ENCODE data around the gene EHMT1.
A peak's percentile ranks its signal among the peaks of the same experiment; 100 is the strongest.
"Not testable (repeated sequence)": the region's sequence is repeated elsewhere in the genome, so short reads cannot be mapped to it uniquely, and the experiment has no call there.

EHMT1 gene

DNA sequence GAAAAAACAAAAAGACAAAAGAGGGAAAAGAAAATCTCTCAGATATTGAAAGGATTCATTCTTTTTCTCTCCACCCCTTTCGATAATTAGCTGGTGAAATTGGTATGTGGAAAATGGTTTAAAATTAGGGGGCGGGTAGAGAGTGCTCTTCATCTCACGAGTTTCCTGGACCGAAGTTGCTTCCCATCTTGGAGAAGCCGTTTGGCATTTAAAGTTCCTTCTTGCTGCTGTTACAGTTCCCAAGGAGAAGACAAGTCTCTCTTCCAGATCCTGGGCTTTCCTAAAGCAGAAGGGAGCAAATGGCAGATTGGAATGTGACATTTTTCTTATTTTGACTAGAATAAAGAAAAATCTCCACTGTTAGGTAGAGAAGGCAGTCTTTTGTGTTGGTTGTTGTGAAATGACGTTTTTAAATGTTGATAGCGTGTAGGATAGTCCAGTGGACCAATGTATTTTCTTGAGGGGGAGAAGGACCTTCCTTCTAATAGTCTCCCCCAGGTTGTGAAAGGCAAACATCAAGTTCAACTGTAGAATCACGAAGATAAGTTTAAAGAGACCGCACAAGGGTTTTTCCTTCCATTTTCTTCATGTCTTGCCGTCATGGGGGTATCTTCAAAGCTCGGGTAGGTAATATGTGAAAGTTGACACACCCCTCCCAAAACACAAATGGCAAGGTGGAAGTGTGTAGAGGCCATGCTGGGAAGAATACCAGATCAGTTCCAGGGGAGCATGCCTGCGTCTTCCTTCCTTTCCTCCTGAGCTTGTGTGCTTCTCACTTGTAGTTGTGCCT, 77.5 kb downstream of the EHMT1 start:
- no peak for DNase-seq

DNA sequence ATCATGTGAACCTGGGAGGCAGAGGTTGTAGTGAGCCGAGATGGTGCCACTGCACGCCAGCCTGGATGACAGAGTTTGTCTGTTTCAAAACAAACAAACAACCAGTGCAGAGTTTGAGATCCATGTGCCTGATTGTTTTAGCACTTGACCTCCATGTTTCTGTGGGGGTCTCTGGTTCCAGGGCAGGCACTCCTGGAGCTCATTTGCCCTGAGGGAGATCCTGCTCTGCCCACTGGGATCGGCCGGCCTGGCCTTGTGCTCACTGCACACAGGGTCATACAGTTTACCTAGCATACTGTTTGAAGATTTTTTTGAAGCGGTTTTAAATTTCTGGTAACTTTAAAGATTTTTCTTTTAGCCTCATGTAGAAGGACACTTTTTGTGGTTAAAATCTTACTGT, 78.4 kb downstream of the EHMT1 start:
- no peak for DNase-seq

GRCh38 chr9:137697832-137698231, 79.0 kb downstream of the EHMT1 start:
- no peak for DNase-seq

- DNase-seq = no peak
Observed at GRCh38 chr9:137700911-137701310, 82.1 kb downstream of the EHMT1 start.

GRCh38 chr9:137702615-137703379, 84.0 kb downstream of the EHMT1 start:
- DNase-seq = no peak

- DNase-seq = no peak
Observed at GRCh38 chr9:137703842-137704508, 85.2 kb downstream of the EHMT1 start.

- DNase-seq = peak in 1 of 4 experiments; percentile 3
Observed at GRCh38 chr9:137705443-137705863, 86.6 kb downstream of the EHMT1 start.

- DNase-seq = no peak
Observed at GRCh38 chr9:137705906-137706305, 87.1 kb downstream of the EHMT1 start.

DNA sequence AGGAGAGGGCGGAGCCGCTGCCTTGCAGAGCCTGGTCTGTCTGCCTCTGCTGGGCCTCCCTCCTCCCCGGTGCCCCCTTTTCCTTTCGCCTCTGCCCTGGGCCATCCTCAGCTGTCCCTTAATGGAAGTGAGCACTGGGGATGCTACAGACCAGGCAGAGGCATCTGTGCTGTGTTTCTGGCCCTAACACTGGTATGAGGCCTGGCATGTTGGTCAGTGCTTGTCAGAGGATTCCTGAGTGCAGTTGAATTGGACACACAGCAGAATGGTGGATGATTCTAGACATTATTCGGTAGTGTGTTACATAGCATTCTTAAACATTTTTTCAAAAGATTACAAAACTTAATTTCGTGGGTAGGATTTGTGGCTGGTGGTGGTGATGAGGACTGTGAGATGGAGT, 88.6 kb downstream of the EHMT1 start:
- DNase-seq = no peak

- DNase-seq = no peak
Observed at GRCh38 chr9:137708590-137709284, 89.9 kb downstream of the EHMT1 start.

DNA sequence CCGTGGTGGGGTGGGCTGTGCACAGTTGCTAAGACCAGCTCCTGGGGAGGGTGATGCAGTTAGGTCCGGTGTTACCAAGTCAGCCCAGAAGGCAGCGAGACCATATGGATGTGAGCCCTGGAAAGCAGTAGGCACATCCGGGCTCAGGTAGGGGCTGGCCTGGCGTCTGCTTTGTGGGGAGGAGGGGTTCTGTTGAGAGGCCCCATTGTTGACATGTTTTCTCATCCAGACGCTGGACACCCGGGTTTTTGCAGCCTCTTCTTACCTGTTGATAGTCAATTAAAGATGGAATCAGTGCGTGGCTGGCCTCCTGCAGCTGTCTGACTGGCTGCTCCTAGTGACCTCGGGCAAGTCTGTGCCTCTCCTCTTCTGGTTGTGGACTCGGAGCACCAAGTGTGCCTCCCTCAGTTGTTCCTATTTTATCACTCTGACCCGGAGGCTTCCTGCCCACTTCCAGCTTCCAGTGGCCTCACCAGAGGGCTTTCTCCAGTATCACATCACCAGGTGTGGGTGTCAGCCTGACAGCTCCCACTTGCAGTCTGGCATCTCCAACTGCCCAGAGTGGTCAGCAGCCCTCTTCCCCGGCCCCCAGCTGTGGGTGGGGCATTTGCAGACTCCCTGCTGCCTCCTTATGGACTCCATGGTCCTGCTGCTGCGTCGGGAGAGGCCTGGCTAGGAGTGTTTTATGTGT, 90.8 kb downstream of the EHMT1 start:
- DNase-seq = no peak

GRCh38 chr9:137710704-137711103, 91.9 kb downstream of the EHMT1 start:
- DNase-seq = no peak

DNA sequence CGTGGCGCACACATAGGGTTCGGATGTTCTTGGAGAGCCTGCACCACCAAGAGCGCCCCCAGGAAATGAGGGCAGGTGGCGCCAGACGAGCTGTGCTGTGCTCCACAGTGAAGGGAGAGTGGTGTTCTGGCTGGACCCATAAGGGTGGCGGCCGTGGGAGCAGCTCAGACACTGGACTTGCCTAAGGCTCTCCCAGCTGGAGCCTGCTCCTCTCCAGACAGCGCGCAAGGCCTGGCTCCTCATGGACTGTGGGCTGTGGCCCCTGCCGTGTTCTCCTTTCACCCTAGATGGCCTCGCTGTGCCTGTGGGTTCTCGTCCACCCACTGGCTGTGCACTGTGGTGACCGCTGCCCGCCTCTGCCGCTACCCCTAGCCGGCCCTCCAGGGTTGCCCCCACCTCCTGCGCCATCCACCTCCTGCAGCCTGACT, 92.9 kb downstream of the EHMT1 start:
- DNase-seq = no peak

GRCh38 chr9:137715321-137715720, 96.5 kb downstream of the EHMT1 start:
- DNase-seq = no peak

DNA sequence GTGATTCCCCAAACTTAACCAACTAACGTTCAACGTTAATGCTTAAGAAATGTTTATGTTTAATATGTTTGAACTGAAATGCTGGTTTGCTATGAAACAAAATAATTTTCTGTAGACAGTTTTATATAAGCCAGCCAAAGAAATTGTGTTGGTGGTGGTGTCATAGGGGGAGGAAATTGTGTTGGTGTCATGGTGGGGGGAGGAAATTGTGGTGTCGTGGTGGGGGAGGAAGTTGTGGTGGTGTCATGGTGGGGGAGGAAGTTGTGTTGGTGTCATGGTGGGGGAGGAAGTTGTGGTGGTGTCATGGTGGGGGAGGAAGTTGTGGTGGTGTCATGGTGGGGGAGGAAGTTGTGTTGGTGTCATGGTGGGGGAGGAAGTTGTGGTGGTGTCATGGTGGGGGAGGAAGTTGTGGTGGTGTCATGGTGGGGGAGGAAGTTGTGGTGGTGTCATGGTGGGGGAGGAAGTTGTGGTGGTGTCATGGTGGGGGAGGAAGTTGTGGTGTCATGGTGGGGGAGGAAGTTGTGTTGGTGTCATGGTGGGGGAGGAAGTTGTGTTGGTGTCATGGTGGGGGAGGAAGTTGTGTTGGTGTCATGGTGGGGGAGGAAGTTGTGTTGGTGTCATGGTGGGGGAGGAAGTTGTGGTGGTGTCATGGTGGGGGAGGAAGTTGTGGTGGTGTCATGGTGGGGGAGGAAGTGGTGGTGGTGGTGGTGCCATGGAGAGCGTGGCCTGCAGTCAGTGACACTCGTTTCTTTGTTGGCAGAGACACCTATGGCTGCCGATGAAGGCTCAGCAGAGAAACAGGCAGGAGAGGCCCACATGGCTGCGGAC, 97.3 kb downstream of the EHMT1 start:
- DNase-seq = not testable (repeated sequence)

DNA sequence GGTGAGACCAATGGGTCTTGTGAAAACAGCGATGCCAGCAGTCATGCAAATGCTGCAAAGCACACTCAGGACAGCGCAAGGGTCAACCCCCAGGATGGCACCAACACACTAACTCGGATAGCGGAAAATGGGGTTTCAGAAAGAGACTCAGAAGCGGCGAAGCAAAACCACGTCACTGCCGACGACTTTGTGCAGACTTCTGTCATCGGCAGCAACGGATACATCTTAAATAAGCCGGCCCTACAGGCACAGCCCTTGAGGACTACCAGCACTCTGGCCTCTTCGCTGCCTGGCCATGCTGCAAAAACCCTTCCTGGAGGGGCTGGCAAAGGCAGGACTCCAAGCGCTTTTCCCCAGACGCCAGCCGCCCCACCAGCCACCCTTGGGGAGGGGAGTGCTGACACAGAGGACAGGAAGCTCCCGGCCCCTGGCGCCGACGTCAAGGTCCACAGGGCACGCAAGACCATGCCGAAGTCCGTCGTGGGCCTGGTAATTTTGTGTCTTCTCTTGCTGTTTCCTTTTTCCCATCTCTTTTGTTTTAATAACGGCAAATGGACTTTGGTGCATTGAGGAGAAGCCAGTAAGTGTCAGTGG, 98.0 kb downstream of the EHMT1 start:
- DNase-seq = no peak

DNA sequence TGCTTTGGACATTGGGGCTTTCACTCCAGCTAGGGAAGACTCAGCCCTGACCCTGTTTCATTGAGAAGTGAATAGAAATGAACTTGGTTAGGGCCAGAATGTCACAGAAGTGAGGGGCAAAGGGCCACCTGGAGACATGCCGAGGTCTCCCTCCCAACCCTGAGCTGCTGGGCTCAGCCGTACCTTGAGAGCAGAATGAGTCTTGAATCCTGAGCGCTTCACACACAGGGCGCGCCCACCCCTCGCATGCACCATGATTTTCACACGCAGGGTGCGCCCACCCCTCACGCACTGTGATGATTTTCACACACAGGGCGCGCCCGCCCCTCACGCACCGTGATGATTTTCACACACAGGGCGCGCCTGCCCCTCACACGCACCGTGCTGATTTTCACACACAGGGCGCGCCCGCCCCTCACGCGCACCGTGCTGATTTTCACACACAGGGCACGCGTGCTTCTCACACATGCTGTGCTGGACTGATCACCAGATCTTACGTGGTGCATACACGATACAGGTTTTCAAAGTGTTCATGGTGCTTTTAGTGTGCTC, 99.0 kb downstream of the EHMT1 start:
- DNase-seq = no peak

GRCh38 chr9:137719194-137719593, 100.4 kb downstream of the EHMT1 start:
- no peak for DNase-seq

DNA sequence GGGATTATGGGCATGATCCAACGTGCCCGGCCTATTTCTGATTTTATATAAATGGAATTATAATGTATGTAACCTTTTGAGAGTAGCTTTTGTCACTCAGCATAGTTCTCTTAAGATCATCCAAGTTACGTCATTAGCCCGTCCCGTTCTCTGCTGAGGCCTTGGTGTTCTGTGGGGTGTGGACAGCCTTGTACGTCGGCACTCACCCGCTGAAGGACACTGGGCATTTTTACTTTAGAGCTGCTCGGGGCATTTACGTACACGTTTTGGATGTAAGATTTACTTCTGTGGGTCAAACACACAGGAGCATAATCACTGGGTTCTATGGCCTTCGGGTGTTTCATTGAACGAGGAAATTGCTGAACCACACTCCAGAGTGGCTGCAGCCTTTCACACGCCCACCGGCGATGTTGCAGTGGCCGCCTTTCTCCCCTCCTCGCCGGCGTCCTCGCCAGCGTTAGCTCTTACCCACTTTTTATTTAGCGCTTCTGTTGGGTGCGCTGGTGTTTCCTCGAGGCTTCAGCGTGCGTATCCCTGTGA, 101.8 kb downstream of the EHMT1 start:
- DNase-seq = no peak

DNA sequence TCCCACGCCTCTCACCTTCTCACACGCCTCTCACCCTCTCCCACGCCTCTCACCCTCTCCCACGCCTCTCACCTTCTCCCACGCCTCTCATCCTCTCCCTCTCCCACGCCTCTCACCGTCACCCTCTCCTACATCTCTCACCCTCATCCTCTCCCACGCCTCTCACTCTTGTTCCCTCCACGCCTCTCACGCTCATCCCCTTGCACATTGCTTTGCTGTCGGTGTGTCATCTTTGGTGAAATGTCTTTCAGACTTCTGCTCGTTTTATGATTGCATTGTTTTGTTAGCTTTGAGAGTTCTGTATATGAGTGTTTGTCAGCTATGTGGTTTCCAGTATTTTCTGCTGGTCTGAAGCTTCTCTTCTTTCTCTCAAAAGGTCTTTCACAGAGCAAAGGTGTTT, 102.7 kb downstream of the EHMT1 start:
- no peak for DNase-seq

Data from activated naive CD4-positive, alpha-beta T cell (primary cell).